ENCODE results near the gene DISP2. TPM values are rescaled to one million over a fixed set of nuclear protein-coding genes. Genes with fewer than 3 reads are reported as not detected.

The DISP2 gene
- total RNA-seq, 1 experiment from 2014 or later, result 0.62 TPM

- H3K27me3 ChIP-seq (replicated peaks; ENCODE audit: insufficient read depth, low read depth, low read length, poor library complexity), result no peaks in the 10 kb centered on the region
- no peak overlapping the region for H3K4me3 ChIP-seq (ENCODE audit: low read depth, low read length, poor library complexity, severe bottlenecking)
- intact Hi-C loops (cut with micrococcal nuclease; ENCODE audit: unreplicated experiment), result no loop called here
- no peak overlapping the region for H3K27ac ChIP-seq (ENCODE audit: low read depth, low read length, poor library complexity, severe bottlenecking)
- ChIA-PET CTCF (no interaction called here), POLR2A (ENCODE audit: low non-redundant PET) (interaction anchor here (1.2 kb wide), 1 partner anchor 42 kb away, joined by 4 read pairs; no protein-coding TSS in a partner anchor)
- H3K36me3 ChIP-seq (ENCODE audit: insufficient read depth, low read length, poor library complexity, severe bottlenecking), result no peaks in the 10 kb centered on the region
- no TSS peak for BruUV-seq (replicated peaks)
- TF ChIP-seq EZH2 (IDR thresholded peaks at IDR 0.05; ENCODE audit: borderline replicate concordance, low read depth, low read length, poor library complexity, severe bottlenecking) (no peak), CTCF (conservative IDR thresholded peaks at IDR 0.05; ENCODE audit: low read depth, low read length) (no peak)
- H3K9me3 ChIP-seq (ENCODE audit: low read depth, low read length, poor library complexity, severe bottlenecking), result no peaks in the 10 kb centered on the region
- peaks cover 9% of the 10 kb centered on the region for H3K4me1 ChIP-seq (ENCODE audit: insufficient read depth, low read length, poor library complexity, severe bottlenecking)
- DNase-seq (ENCODE audit: low spot score), result no peak
Measured at GRCh38 chr15:40365016-40365415, 7.0 kb downstream of the DISP2 start.

- Histone ChIP-seq H3K27me3 (replicated peaks; ENCODE audit: insufficient read depth, low read depth, low read length, poor library complexity) (no peaks in the 10 kb centered on the region), H3K9me3 (ENCODE audit: low read depth, low read length, poor library complexity, severe bottlenecking) (no peaks in the 10 kb centered on the region), H3K4me1 (ENCODE audit: insufficient read depth, low read length, poor library complexity, severe bottlenecking) (peaks cover 9% of the 10 kb centered on the region), H3K4me3 (ENCODE audit: low read depth, low read length, poor library complexity, severe bottlenecking) (no peak overlapping the region), H3K27ac (ENCODE audit: low read depth, low read length, poor library complexity, severe bottlenecking) (no peak overlapping the region), H3K36me3 (ENCODE audit: insufficient read depth, low read length, poor library complexity, severe bottlenecking) (no peaks in the 10 kb centered on the region)
- TF ChIP-seq CTCF (conservative IDR thresholded peaks at IDR 0.05; ENCODE audit: low read depth, low read length) (no peak), EZH2 (IDR thresholded peaks at IDR 0.05; ENCODE audit: borderline replicate concordance, low read depth, low read length, poor library complexity, severe bottlenecking) (no peak)
- intact Hi-C loops (cut with micrococcal nuclease; ENCODE audit: unreplicated experiment), result no loop called here
- no TSS peak for BruUV-seq (replicated peaks)
- DNase-seq (ENCODE audit: low spot score), result no peak
- POLR2A ChIA-PET (ENCODE audit: low non-redundant PET), result no interaction called here
- CTCF ChIA-PET, result interaction anchor here (0.8 kb wide), 1 partner anchor 12 kb away, joined by 4 read pairs; no protein-coding TSS in a partner anchor
Measured at GRCh38 chr15:40365624-40366456, 7.8 kb downstream of the DISP2 start.

- Histone ChIP-seq H3K36me3 (ENCODE audit: insufficient read depth, low read length, poor library complexity, severe bottlenecking) (no peaks in the 10 kb centered on the region), H3K4me1 (ENCODE audit: insufficient read depth, low read length, poor library complexity, severe bottlenecking) (peaks cover 9% of the 10 kb centered on the region), H3K4me3 (ENCODE audit: low read depth, low read length, poor library complexity, severe bottlenecking) (no peak overlapping the region), H3K27me3 (replicated peaks; ENCODE audit: insufficient read depth, low read depth, low read length, poor library complexity) (no peaks in the 10 kb centered on the region), H3K27ac (ENCODE audit: low read depth, low read length, poor library complexity, severe bottlenecking) (no peak overlapping the region), H3K9me3 (ENCODE audit: low read depth, low read length, poor library complexity, severe bottlenecking) (no peaks in the 10 kb centered on the region)
- POLR2A ChIA-PET (ENCODE audit: low non-redundant PET), result no interaction called here
- no TSS peak for BruUV-seq (replicated peaks)
- intact Hi-C loops (cut with micrococcal nuclease; ENCODE audit: unreplicated experiment), result no loop called here
- no peak for DNase-seq (ENCODE audit: low spot score)
- no peak for TF ChIP-seq EZH2 (IDR thresholded peaks at IDR 0.05; ENCODE audit: borderline replicate concordance, low read depth, low read length, poor library complexity, severe bottlenecking)
- TF ChIP-seq CTCF (conservative IDR thresholded peaks at IDR 0.05; ENCODE audit: low read depth, low read length), result no peak
- CTCF ChIA-PET, result interaction anchor here (0.8 kb wide), 1 partner anchor 12 kb away, joined by 4 read pairs; no protein-coding TSS in a partner anchor
Measured at GRCh38 chr15:40366457-40367370, 8.7 kb downstream of the DISP2 start.

Measured in A673 (cell line).